SK-N-SH treated with all-trans-retinoic acid at 6 μM for 48 hours (cell line): ENCODE data around the gene ASTN2.

Source experiments
- ATAC-seq: fragments of 200-7000 bp; cut with Tn5 transposase; 3 replicates; pipeline ENCODE4 v1.9.1; 2020; ENCODE audit warnings: mild to moderate bottlenecking, moderate library complexity
- ARNTL ChIP-seq: fragments of 450-650 bp; formaldehyde crosslinking; IDR thresholded peaks from 2 replicates; pipeline ENCODE4 v1.5.0; 2020; ENCODE audit warnings: low read depth, mild to moderate bottlenecking, moderate library complexity, borderline replicate concordance
- BACH2 ChIP-seq: fragments of 250-450 bp; sonication (Bioruptor Pico); IDR thresholded peaks from 2 replicates; pipeline ENCODE4 v1.9.0; 2021; ENCODE audit warnings: mild to moderate bottlenecking, borderline replicate concordance
- CSDC2 ChIP-seq: fragments of 250-450 bp; sonication (Bioruptor Pico); IDR thresholded peaks from 2 replicates; pipeline ENCODE4 v1.5.0; 2020; ENCODE audit warnings: mild to moderate bottlenecking, moderate library complexity
- GLIS3 ChIP-seq: fragments of 250-450 bp; sonication (Bioruptor Pico); IDR thresholded peaks from 2 replicates; pipeline ENCODE4 v1.5.0; 2020; ENCODE audit warnings: mild to moderate bottlenecking, moderate library complexity
- ISL1 ChIP-seq: fragments of 250-450 bp; sonication (Bioruptor Pico); IDR thresholded peaks from 2 replicates; pipeline ENCODE4 v2.1.2; 2022; ENCODE audit warnings: mild to moderate bottlenecking, moderate library complexity
- OSR1 ChIP-seq: fragments of 250-450 bp; sonication (Bioruptor Pico); IDR thresholded peaks from 2 replicates; pipeline ENCODE4 v1.8.0; 2022; ENCODE audit warnings: moderate library complexity, mild to moderate bottlenecking, inconsistent platforms
- PPARA ChIP-seq: fragments of 250-450 bp; sonication (Bioruptor Pico); IDR thresholded peaks from 2 replicates; pipeline ENCODE4 v1.5.0; 2020; ENCODE audit warnings: mild to moderate bottlenecking, borderline replicate concordance
- RARB ChIP-seq: fragments of 250-450 bp; sonication (Bioruptor Pico); IDR thresholded peaks from 2 replicates; pipeline ENCODE4 v1.8.0; 2021; ENCODE audit warnings: mild to moderate bottlenecking, moderate library complexity
- SNAI2 ChIP-seq: fragments of 250-450 bp; sonication (Bioruptor Pico); IDR thresholded peaks from 2 replicates; pipeline ENCODE4 v1.5.0; 2020; ENCODE audit warnings: mild to moderate bottlenecking, moderate library complexity
- TCF4 ChIP-seq: fragments of 250-450 bp; sonication (Bioruptor Pico); IDR thresholded peaks from 2 replicates; pipeline ENCODE4 v1.8.0; 2021; ENCODE audit warnings: mild to moderate bottlenecking, moderate library complexity, borderline replicate concordance
- TOX ChIP-seq: fragments of 250-450 bp; sonication (Bioruptor Pico); IDR thresholded peaks from 2 replicates; pipeline ENCODE4 v1.8.0; 2021; ENCODE audit warnings: mild to moderate bottlenecking, moderate library complexity, borderline replicate concordance
- ZC3H10 ChIP-seq: fragments of 250-450 bp; sonication (Bioruptor Pico); IDR thresholded peaks from 2 replicates; pipeline ENCODE4 v1.5.1; 2021; ENCODE audit warnings: mild to moderate bottlenecking, moderate library complexity
- ZFP3 ChIP-seq: fragments of 250-450 bp; sonication (Bioruptor Pico); IDR thresholded peaks from 2 replicates; pipeline ENCODE4 v1.5.0; 2020; ENCODE audit warnings: mild to moderate bottlenecking, moderate library complexity
- ZNF565 ChIP-seq: fragments of 450-650 bp; formaldehyde crosslinking; conservative IDR thresholded peaks from 2 replicates; pipeline ENCODE4 v1.5.0; 2020; ENCODE audit warnings: low read depth, mild to moderate bottlenecking, moderate library complexity
- ZNF70 ChIP-seq: fragments of 450-650 bp; formaldehyde crosslinking; IDR thresholded peaks from 2 replicates; pipeline ENCODE4 v1.5.0; 2020; ENCODE audit warnings: mild to moderate bottlenecking, moderate library complexity
- ZNF8 ChIP-seq: fragments of 450-650 bp; formaldehyde crosslinking; IDR thresholded peaks from 2 replicates; pipeline ENCODE4 v1.5.0; 2020; ENCODE audit warnings: mild to moderate bottlenecking, moderate library complexity
- TF ChIP-seq, protein P1 (sequence below): fragments of 250-450 bp; sonication (Bioruptor Pico); IDR thresholded peaks from 2 replicates; pipeline ENCODE4 v1.5.0; 2020; ENCODE audit warnings: mild to moderate bottlenecking, moderate library complexity
- TF ChIP-seq, protein P2 (sequence below): fragments of 250-450 bp; sonication (Bioruptor Pico); IDR thresholded peaks from 2 replicates; pipeline ENCODE4 v1.5.1; 2021; ENCODE audit warnings: mild to moderate bottlenecking, moderate library complexity
- TF ChIP-seq, protein P3 (sequence below): fragments of 250-450 bp; sonication (Bioruptor Pico); IDR thresholded peaks from 2 replicates; pipeline ENCODE4 v1.8.0; 2020; ENCODE audit warnings: mild to moderate bottlenecking, moderate library complexity, borderline replicate concordance

Gene ASTN2

GRCh38 chr9:117290306-117290840 is 124.5 kb downstream of the ASTN2 start (continued):
- TF ChIP-seq, protein P1, sequence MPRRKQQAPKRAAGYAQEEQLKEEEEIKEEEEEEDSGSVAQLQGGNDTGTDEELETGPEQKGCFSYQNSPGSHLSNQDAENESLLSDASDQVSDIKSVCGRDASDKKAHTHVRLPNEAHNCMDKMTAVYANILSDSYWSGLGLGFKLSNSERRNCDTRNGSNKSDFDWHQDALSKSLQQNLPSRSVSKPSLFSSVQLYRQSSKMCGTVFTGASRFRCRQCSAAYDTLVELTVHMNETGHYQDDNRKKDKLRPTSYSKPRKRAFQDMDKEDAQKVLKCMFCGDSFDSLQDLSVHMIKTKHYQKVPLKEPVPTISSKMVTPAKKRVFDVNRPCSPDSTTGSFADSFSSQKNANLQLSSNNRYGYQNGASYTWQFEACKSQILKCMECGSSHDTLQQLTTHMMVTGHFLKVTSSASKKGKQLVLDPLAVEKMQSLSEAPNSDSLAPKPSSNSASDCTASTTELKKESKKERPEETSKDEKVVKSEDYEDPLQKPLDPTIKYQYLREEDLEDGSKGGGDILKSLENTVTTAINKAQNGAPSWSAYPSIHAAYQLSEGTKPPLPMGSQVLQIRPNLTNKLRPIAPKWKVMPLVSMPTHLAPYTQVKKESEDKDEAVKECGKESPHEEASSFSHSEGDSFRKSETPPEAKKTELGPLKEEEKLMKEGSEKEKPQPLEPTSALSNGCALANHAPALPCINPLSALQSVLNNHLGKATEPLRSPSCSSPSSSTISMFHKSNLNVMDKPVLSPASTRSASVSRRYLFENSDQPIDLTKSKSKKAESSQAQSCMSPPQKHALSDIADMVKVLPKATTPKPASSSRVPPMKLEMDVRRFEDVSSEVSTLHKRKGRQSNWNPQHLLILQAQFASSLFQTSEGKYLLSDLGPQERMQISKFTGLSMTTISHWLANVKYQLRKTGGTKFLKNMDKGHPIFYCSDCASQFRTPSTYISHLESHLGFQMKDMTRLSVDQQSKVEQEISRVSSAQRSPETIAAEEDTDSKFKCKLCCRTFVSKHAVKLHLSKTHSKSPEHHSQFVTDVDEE (CRISPR knock-in tag): no peak
- no peak for TF ChIP-seq OSR1 (CRISPR knock-in tag)
- no peak for TF ChIP-seq ZFP3 (CRISPR knock-in tag)
- no peak for TF ChIP-seq PPARA
- TF ChIP-seq, protein P2, sequence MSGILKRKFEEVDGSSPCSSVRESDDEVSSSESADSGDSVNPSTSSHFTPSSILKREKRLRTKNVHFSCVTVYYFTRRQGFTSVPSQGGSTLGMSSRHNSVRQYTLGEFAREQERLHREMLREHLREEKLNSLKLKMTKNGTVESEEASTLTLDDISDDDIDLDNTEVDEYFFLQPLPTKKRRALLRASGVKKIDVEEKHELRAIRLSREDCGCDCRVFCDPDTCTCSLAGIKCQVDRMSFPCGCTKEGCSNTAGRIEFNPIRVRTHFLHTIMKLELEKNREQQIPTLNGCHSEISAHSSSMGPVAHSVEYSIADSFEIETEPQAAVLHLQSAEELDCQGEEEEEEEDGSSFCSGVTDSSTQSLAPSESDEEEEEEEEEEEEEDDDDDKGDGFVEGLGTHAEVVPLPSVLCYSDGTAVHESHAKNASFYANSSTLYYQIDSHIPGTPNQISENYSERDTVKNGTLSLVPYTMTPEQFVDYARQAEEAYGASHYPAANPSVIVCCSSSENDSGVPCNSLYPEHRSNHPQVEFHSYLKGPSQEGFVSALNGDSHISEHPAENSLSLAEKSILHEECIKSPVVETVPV (CRISPR knock-in tag): no peak
- no peak for TF ChIP-seq RARB
- no peak for TF ChIP-seq TCF4 (CRISPR knock-in tag)
- no peak for TF ChIP-seq BACH2

- no peak for TF ChIP-seq ZNF8
- TF ChIP-seq, protein P1 (CRISPR knock-in tag): no peak
- no peak for TF ChIP-seq ARNTL (CRISPR knock-in tag)
- TF ChIP-seq ZC3H10: no peak
- TF ChIP-seq CSDC2 (CRISPR knock-in tag): no peak
- no peak for TF ChIP-seq ZFP3 (CRISPR knock-in tag)
- no peak for TF ChIP-seq OSR1 (CRISPR knock-in tag)
- TF ChIP-seq RARB: no peak
- TF ChIP-seq, protein P2 (CRISPR knock-in tag): no peak
- no peak for TF ChIP-seq ZNF565 (CRISPR knock-in tag)
- TF ChIP-seq, protein P3, sequence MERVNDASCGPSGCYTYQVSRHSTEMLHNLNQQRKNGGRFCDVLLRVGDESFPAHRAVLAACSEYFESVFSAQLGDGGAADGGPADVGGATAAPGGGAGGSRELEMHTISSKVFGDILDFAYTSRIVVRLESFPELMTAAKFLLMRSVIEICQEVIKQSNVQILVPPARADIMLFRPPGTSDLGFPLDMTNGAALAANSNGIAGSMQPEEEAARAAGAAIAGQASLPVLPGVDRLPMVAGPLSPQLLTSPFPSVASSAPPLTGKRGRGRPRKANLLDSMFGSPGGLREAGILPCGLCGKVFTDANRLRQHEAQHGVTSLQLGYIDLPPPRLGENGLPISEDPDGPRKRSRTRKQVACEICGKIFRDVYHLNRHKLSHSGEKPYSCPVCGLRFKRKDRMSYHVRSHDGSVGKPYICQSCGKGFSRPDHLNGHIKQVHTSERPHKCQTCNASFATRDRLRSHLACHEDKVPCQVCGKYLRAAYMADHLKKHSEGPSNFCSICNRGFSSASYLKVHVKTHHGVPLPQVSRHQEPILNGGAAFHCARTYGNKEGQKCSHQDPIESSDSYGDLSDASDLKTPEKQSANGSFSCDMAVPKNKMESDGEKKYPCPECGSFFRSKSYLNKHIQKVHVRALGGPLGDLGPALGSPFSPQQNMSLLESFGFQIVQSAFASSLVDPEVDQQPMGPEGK (CRISPR knock-in tag): no peak
- no peak for TF ChIP-seq BACH2
- TF ChIP-seq ZNF70: no peak
- no peak for TF ChIP-seq SNAI2 (CRISPR knock-in tag)
- TF ChIP-seq PPARA: no peak
- TF ChIP-seq TOX (CRISPR knock-in tag): no peak
- no peak for TF ChIP-seq ISL1 (CRISPR knock-in tag)
- TF ChIP-seq GLIS3: no peak
- ATAC-seq: no peak
Observed at GRCh38 chr9:117286245-117286644, 128.6 kb downstream of the ASTN2 start.

DNA sequence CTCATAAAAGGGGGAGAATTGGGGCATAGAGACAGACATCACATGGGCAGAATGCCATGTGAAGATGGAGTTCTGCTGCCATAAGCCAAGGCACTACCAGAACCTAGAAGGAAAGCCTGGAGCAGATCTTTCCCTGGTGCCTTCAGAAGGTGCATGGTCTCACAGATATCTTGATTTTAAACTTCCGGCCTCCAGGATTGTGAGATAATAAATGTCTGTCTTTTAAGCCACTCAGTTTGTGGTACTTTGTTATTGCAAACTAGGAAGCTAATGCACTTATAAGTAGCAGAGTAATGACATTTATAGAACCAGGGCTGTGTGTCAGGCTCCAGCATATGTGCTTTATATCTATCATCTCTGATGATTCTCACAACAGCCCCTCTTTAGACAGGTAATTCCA is 130.4 kb downstream of the ASTN2 start:
- no peak for ATAC-seq
- TF ChIP-seq, protein P1 (CRISPR knock-in tag): 0 out of 2 replicates have a peak, but pooled peaks have one; percentile 52
- TF ChIP-seq CSDC2 (CRISPR knock-in tag) (no peak), TCF4 (CRISPR knock-in tag) (0 out of 2 replicates have a peak, but pooled peaks have one; percentile 23), TOX (CRISPR knock-in tag) (no peak)
